HepG2 (cell line): ENCODE data around the gene TYMP. TPM values are rescaled to one million over a fixed set of nuclear protein-coding genes. Genes with fewer than 3 reads are reported as not detected.

ENCODE experiments used
- CENPT ChIP-seq: sonication (generic); formaldehyde crosslinking; IDR thresholded peaks from 2 replicates; pipeline ENCODE4 v1.8.0; 2022; ENCODE audit warnings: low read depth, mild to moderate bottlenecking, moderate library complexity, missing genetic modification reagents
- FOXA3 ChIP-seq: IDR thresholded peaks from 2 replicates; pipeline ENCODE4 v1.6.1; 2016; ENCODE audit warnings: missing genetic modification reagents, missing compliant biosample characterization
- TAF1 ChIP-seq: sonication (generic); formaldehyde crosslinking; IDR thresholded peaks from 2 replicates; pipeline ENCODE4 v1.4.0; 2020; ENCODE audit warnings: missing genetic modification reagents
- TGIF2 ChIP-seq: IDR thresholded peaks from 2 replicates; pipeline ENCODE4 v1.6.1; 2016; ENCODE audit warnings: control low read depth, missing compliant biosample characterization
- THAP9 ChIP-seq: sonication (generic); formaldehyde crosslinking; IDR thresholded peaks from 2 replicates; pipeline ENCODE4; 2020; ENCODE audit warnings: missing genetic modification reagents, mild to moderate bottlenecking, borderline replicate concordance
- ZNF143 ChIP-seq: sonication (generic); formaldehyde crosslinking; IDR thresholded peaks from 2 replicates; pipeline ENCODE4 v1.4.0; 2020; ENCODE audit warnings: missing genetic modification reagents
- ZNF609 ChIP-seq: sonication (generic); formaldehyde crosslinking; IDR thresholded peaks from 2 replicates; pipeline ENCODE4 v1.4.0; 2020; ENCODE audit warnings: mild to moderate bottlenecking, missing genetic modification reagents, borderline replicate concordance
- ZNF660 ChIP-seq: sonication (generic); formaldehyde crosslinking; IDR thresholded peaks from 2 replicates; pipeline ENCODE4 v1.5.1; 2020; ENCODE audit warnings: mild to moderate bottlenecking, low read depth, missing genetic modification reagents, borderline replicate concordance
- ZNF749 ChIP-seq: sonication (generic); formaldehyde crosslinking; IDR thresholded peaks from 2 replicates; pipeline ENCODE4 v1.8.0; 2022; ENCODE audit warnings: mild to moderate bottlenecking, missing genetic modification reagents, moderate library complexity, borderline replicate concordance
- ZSCAN12 ChIP-seq: sonication (generic); formaldehyde crosslinking; IDR thresholded peaks from 2 replicates; pipeline ENCODE4 v1.9.0; 2021; ENCODE audit warnings: mild to moderate bottlenecking, missing genetic modification reagents
- ZSCAN9 ChIP-seq: IDR thresholded peaks from 2 replicates; pipeline ENCODE4 v1.6.1; 2016; ENCODE audit warnings: borderline replicate concordance
- polyA plus RNA-seq, 8 experiments: library from polyadenylated mRNA; depleted of rRNA in 3 of 8; stranded (reverse) in 7 of 8; unstranded in 1 of 8; fragments of >200 nt; fragmentation: Illumina TruSeq in 4 of 8; extraction: Trizol in 4 of 8; gene quantifications; 2 replicates each; pipeline versions ENCODE4 v1.2.1 to v1.2.3, GENCODE V29; 2011 to 2016; ENCODE audit warnings: low read depth in 4 of 8, missing spikeins in 1 of 8, mixed read lengths in 1 of 8; ENCODE audit not compliant: insufficient read depth in 1 of 8
- total RNA-seq, 5 experiments: library from RNA; depleted of rRNA; stranded (reverse); fragments of >200 nt; fragmentation: Illumina TruSeq; extraction: Trizol; gene quantifications; 2 replicates each; pipeline ENCODE4 v1.2.3, GENCODE V29; 2016; ENCODE audit warnings: low read depth in 1 of 5
- TF ChIP-seq, protein P1 (sequence below): IDR thresholded peaks from 2 replicates; pipeline ENCODE4 v1.6.1; 2016; ENCODE audit warnings: missing biosample characterization, missing genetic modification reagents, low read depth
- TF ChIP-seq, protein P2 (sequence below): sonication (generic); formaldehyde crosslinking; IDR thresholded peaks from 2 replicates; pipeline ENCODE4 v1.5.1; 2020; ENCODE audit warnings: mild to moderate bottlenecking, missing genetic modification reagents

The TYMP gene
- total and polyA plus RNA-seq, 2 of the 13 experiments (the other 11 are each of a cell fraction or from before 2014, with no cell fraction given) = 3.9 to 4.3 TPM

- TF ChIP-seq THAP9 (CRISPR knock-in tag) (peak; percentile 56; the same call in 1 of the 2 replicates), FOXA3 (peak; percentile 56), ZSCAN12 (CRISPR knock-in tag) (peak; percentile 69; the same call in 1 of the 2 replicates), ZSCAN9 (CRISPR knock-in tag) (peak; percentile 81), TAF1 (peak; percentile 54), ZNF660 (CRISPR knock-in tag) (no peak), ZNF609 (CRISPR knock-in tag) (no peak; the same call in 1 of the 2 replicates), ZNF749 (CRISPR knock-in tag) (peak; percentile 80; the same call in 1 of the 2 replicates), TGIF2 (peak; percentile 40; the same call in 1 of the 2 replicates), CENPT (CRISPR knock-in tag) (peak; percentile 55), ZNF143 (CRISPR knock-in tag) (no peak)
- TF ChIP-seq, protein P1, sequence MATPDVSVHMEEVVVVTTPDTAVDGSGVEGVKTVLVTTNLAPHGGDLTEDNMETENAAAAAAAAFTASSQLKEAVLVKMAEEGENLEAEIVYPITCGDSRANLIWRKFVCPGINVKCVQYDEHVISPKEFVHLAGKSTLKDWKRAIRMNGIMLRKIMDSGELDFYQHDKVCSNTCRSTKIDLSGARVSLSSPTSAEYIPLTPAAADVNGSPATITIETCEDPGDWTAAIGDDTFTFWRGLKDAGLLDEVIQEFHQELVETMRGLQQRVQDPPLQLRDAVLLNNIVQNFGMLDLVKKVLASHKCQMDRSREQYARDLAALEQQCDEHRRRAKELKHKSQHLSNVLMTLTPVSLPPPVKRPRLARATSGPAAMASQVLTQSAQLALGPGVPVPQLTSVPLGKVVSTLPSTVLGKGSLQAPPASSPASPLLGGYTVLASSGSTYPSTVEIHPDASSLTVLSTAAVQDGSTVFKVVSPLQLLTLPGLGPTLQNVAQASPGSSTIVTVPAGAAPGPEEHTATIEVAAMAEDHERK = 0 out of 2 replicates have a peak, but pooled peaks have one; percentile 15
- TF ChIP-seq, protein P2, sequence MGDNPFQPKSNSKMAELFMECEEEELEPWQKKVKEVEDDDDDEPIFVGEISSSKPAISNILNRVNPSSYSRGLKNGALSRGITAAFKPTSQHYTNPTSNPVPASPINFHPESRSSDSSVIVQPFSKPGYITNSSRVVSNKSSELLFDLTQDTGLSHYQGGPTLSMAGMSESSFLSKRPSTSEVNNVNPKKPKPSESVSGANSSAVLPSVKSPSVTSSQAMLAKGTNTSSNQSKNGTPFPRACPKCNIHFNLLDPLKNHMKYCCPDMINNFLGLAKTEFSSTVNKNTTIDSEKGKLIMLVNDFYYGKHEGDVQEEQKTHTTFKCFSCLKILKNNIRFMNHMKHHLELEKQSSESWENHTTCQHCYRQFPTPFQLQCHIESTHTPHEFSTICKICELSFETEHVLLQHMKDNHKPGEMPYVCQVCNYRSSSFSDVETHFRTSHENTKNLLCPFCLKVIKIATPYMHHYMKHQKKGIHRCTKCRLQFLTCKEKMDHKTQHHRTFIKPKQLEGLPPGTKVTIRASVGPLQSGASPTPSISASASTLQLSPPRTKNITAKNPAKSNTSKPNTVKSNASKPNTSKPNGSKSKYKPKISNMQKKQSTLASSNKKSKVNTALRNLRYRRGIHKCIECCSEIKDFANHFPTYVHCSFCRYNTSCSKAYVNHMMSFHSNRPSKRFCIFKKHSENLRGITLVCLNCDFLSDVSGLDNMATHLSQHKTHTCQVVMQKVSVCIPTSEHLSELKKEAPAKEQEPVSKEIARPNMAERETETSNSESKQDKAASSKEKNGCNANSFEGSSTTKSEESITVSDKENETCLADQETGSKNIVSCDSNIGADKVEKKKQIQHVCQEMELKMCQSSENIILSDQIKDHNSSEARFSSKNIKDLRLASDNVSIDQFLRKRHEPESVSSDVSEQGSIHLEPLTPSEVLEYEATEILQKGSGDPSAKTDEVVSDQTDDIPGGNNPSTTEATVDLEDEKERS (CRISPR knock-in tag) = no peak
Measured at GRCh38 chr22:50529897-50530579, at the start of gene TYMP (continued).
